Mesendoderm (in vitro differentiated cells): ENCODE measurements around the gene HAUS3.
"Not testable (repeated sequence)": the region's sequence is repeated elsewhere in the genome, so short reads cannot be mapped to it uniquely, and the experiment has no call there.

Experiments
- DNase-seq: peaks from one replicate; pipeline ENCODE4 v3.0.0; 2013
- H2AK5ac ChIP-seq: 2 replicates; pipeline ENCODE4 v1.6.1; 2013; ENCODE audit warnings: low read length, inconsistent platforms
- H2BK120ac ChIP-seq: 2 replicates; pipeline ENCODE4 v1.6.1; 2013; ENCODE audit warnings: low read depth, mild to moderate bottlenecking, low read length, moderate library complexity, mixed read lengths
- H2BK15ac ChIP-seq: replicated peaks from 2 replicates; pipeline ENCODE4 v1.6.1; 2013; ENCODE audit warnings: low read depth, mild to moderate bottlenecking, moderate library complexity
- H2BK5ac ChIP-seq: 2 replicates; pipeline ENCODE4 v1.6.1; 2013; ENCODE audit warnings: low read length, inconsistent platforms
- H3K18ac ChIP-seq: 2 replicates; pipeline ENCODE4 v1.6.1; 2013; ENCODE audit warnings: mild to moderate bottlenecking, low read length, mixed read lengths
- H3K23ac ChIP-seq: one replicate; pipeline ENCODE4 v1.6.1; 2013; ENCODE audit warnings: low read length
- H3K27ac ChIP-seq: 2 replicates; pipeline ENCODE4 v1.5.1; 2013; ENCODE audit warnings: low read depth, mild to moderate bottlenecking, inconsistent platforms, low read length, moderate library complexity
- H3K27me3 ChIP-seq: 2 replicates; pipeline ENCODE4 v1.6.1; 2013; ENCODE audit warnings: low read length, control low read depth, mild to moderate bottlenecking, inconsistent platforms; ENCODE audit not compliant: insufficient read depth, poor library complexity
- H3K36me3 ChIP-seq: 2 replicates; pipeline ENCODE4 v1.6.1; 2013; ENCODE audit warnings: low read length, inconsistent platforms; ENCODE audit not compliant: control insufficient read depth, insufficient read depth
- H3K4ac ChIP-seq: one replicate; pipeline ENCODE4 v1.6.1; 2013; ENCODE audit warnings: low read depth, mild to moderate bottlenecking, low read length, moderate library complexity
- H3K4me1 ChIP-seq: 2 replicates; pipeline ENCODE4 v1.6.1; 2013; ENCODE audit warnings: low read depth, low read length, inconsistent platforms; ENCODE audit not compliant: control insufficient read depth
- H3K4me2 ChIP-seq: 2 replicates; pipeline ENCODE4 v1.6.1; 2013; ENCODE audit warnings: low read length
- H3K4me3 ChIP-seq: 2 replicates; pipeline ENCODE4 v1.5.1; 2013; ENCODE audit warnings: mild to moderate bottlenecking, low read length
- H3K56ac ChIP-seq: one replicate; pipeline ENCODE4 v1.6.1; 2013; ENCODE audit warnings: low read length
- H3K79me1 ChIP-seq: 2 replicates; pipeline ENCODE4 v1.6.1; 2013; ENCODE audit warnings: low read length, inconsistent platforms
- H3K79me2 ChIP-seq: 2 replicates; pipeline ENCODE4 v1.6.1; 2013; ENCODE audit warnings: mild to moderate bottlenecking, low read length; ENCODE audit not compliant: control insufficient read depth, insufficient read depth
- H3K9ac ChIP-seq: 2 replicates; pipeline ENCODE4 v1.6.1; 2013; ENCODE audit warnings: low read length, inconsistent platforms
- H4K5ac ChIP-seq: one replicate; pipeline ENCODE4 v1.6.1; 2013; ENCODE audit warnings: low read length
- H4K8ac ChIP-seq: one replicate; pipeline ENCODE4 v1.6.1; 2013; ENCODE audit warnings: low read depth, mild to moderate bottlenecking, control low read depth, low read length, moderate library complexity
- WGBS: extraction: QIAGEN DNeasy Blood & Tissue Kit; methylation state at CpG from one replicate; pipeline ENCODE4 v1.1.7; 2013; ENCODE audit warnings: low lambda C conversion rate, missing lambda C conversion rate; ENCODE audit not compliant: insufficient coverage; ENCODE audit errors: extremely low coverage; 5-methylcytosine and 5-hydroxymethylcytosine counted together

HAUS3 gene

GRCh38 chr4:2222838-2223237 lies 19.1 kb downstream of the HAUS3 start:
- Histone ChIP-seq H3K79me1 (no peaks in the 10 kb centered on the region), H2BK120ac (no peak overlapping the region), H4K8ac (no peak overlapping the region), H3K23ac (peak overlapping the region; percentile 29), H3K36me3 (no peaks in the 10 kb centered on the region), H2BK5ac (no peak overlapping the region), H3K27ac (no peak overlapping the region), H3K27me3 (no peaks in the 10 kb centered on the region), H2BK15ac (no peak overlapping the region), H2AK5ac (no peak overlapping the region), H4K5ac (no peak overlapping the region), H3K9ac (no peak overlapping the region), H3K56ac (peak overlapping the region; percentile 28), H3K79me2 (no peaks in the 10 kb centered on the region), H3K4me3 (no peak overlapping the region), H3K4me2 (no peak overlapping the region), H3K18ac (no peak overlapping the region), H3K4ac (peak overlapping the region; percentile 64), H3K4me1 (peaks cover 23% of the 10 kb centered on the region)
- no CpG with 5 or more reads among the region's 2 CpGs for WGBS
- DNase-seq: peak; percentile 45

GRCh38 chr4:2221378-2221777 lies 20.5 kb downstream of the HAUS3 start:
- not testable (repeated sequence) for H3K23ac ChIP-seq, H2BK5ac ChIP-seq, H3K4me3 ChIP-seq, H4K5ac ChIP-seq, H2AK5ac ChIP-seq, H3K4ac ChIP-seq, H2BK15ac ChIP-seq, H3K36me3 ChIP-seq, H4K8ac ChIP-seq, H3K27ac ChIP-seq, H3K18ac ChIP-seq, H3K27me3 ChIP-seq, H3K9ac ChIP-seq, H3K4me2 ChIP-seq, H3K79me2 ChIP-seq, H2BK120ac ChIP-seq, H3K79me1 ChIP-seq
- DNase-seq: peak; percentile 89
- WGBS: no CpG with 5 or more reads among the region's 4 CpGs
- Histone ChIP-seq H3K4me1 (peaks cover 23% of the 10 kb centered on the region), H3K56ac (peak overlapping the region; percentile 18)

DNA sequence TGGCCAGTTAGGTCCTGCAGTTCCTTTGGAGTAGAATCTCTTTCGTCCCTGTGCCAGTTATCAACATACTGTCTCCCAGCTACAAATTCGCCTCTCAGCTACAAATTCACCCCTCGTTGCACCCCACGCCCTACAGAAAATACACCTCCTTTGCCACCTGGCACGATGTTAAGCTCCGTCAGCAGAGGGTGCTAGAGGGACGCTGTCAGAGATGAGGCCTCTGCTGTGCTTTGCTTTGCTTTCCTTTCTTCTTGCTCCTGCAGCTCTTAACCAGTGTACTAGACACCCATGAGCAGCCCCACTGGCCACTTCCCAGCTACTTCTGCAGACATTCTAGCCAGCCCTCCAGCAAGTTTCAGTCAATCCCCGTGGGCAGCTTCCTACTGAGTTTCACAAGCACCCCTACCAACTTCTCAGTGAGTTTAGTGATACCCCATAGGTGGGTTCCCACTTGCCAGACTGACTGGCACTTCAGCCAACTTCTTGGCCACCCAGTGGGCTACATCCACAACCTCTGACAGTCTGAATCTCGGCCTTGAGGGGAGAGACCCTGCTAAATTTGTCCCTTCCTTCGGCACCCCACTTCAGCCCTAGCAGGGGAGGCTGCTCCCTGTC lies 21.8 kb downstream of the HAUS3 start:
- H4K5ac ChIP-seq: no peak overlapping the region
- H3K79me1 ChIP-seq: no peaks in the 10 kb centered on the region
- H3K36me3 ChIP-seq: no peaks in the 10 kb centered on the region
- H3K23ac ChIP-seq: no peak overlapping the region
- peak; percentile 84 for DNase-seq
- H2BK5ac ChIP-seq: peak overlapping the region; percentile 2
- peak overlapping the region; percentile 27 for H3K27ac ChIP-seq
- H3K9ac ChIP-seq: peak overlapping the region; percentile 50
- no peak overlapping the region for H3K4ac ChIP-seq
- no peak overlapping the region for H3K4me2 ChIP-seq
- no CpG with 5 or more reads among the region's 10 CpGs for WGBS
- peak overlapping the region; percentile 29 for H3K56ac ChIP-seq
- no peak overlapping the region for H3K4me3 ChIP-seq
- H3K18ac ChIP-seq: no peak overlapping the region
- H3K79me2 ChIP-seq: no peaks in the 10 kb centered on the region
- H4K8ac ChIP-seq: no peak overlapping the region
- peaks cover 23% of the 10 kb centered on the region for H3K4me1 ChIP-seq
- no peak overlapping the region for H2BK120ac ChIP-seq
- peak overlapping the region; percentile 71 for H2AK5ac ChIP-seq
- no peaks in the 10 kb centered on the region for H3K27me3 ChIP-seq
- H2BK15ac ChIP-seq: no peak overlapping the region

GRCh38 chr4:2219233-2219760 lies 22.6 kb downstream of the HAUS3 start:
- peaks cover 23% of the 10 kb centered on the region for H3K4me1 ChIP-seq
- no peak overlapping the region for H3K4me3 ChIP-seq
- no peaks in the 10 kb centered on the region for H3K27me3 ChIP-seq
- H3K9ac ChIP-seq: no peak overlapping the region
- H3K79me2 ChIP-seq: no peaks in the 10 kb centered on the region
- DNase-seq: peak; percentile 19
- H3K4ac ChIP-seq: no peak overlapping the region
- H2BK5ac ChIP-seq: no peak overlapping the region
- H3K56ac ChIP-seq: no peak overlapping the region
- H2AK5ac ChIP-seq: no peak overlapping the region
- H4K8ac ChIP-seq: no peak overlapping the region
- H3K4me2 ChIP-seq: no peak overlapping the region
- no peak overlapping the region for H2BK120ac ChIP-seq
- H3K23ac ChIP-seq: no peak overlapping the region
- no CpG with 5 or more reads among the region's 6 CpGs for WGBS
- H3K27ac ChIP-seq: no peak overlapping the region
- H3K18ac ChIP-seq: no peak overlapping the region
- H3K36me3 ChIP-seq: no peaks in the 10 kb centered on the region
- H4K5ac ChIP-seq: no peak overlapping the region
- H3K79me1 ChIP-seq: no peaks in the 10 kb centered on the region
- H2BK15ac ChIP-seq: no peak overlapping the region

GRCh38 chr4:2218436-2218835 lies 23.5 kb downstream of the HAUS3 start:
- no peak overlapping the region for H3K9ac ChIP-seq
- peaks cover 23% of the 10 kb centered on the region for H3K4me1 ChIP-seq
- no peaks in the 10 kb centered on the region for H3K27me3 ChIP-seq
- H3K79me1 ChIP-seq: no peaks in the 10 kb centered on the region
- no peak overlapping the region for H3K18ac ChIP-seq
- no peak overlapping the region for H3K27ac ChIP-seq
- H4K5ac ChIP-seq: no peak overlapping the region
- H2BK5ac ChIP-seq: no peak overlapping the region
- no peak overlapping the region for H2AK5ac ChIP-seq
- H3K4me3 ChIP-seq: no peak overlapping the region
- H3K4me2 ChIP-seq: no peak overlapping the region
- H3K23ac ChIP-seq: no peak overlapping the region
- no peaks in the 10 kb centered on the region for H3K36me3 ChIP-seq
- no peak overlapping the region for H2BK15ac ChIP-seq
- H4K8ac ChIP-seq: no peak overlapping the region
- WGBS: no CpG with 5 or more reads among the region's 1 CpG
- no peak overlapping the region for H3K4ac ChIP-seq
- no peak overlapping the region for H3K56ac ChIP-seq
- no peak for DNase-seq
- no peaks in the 10 kb centered on the region for H3K79me2 ChIP-seq
- H2BK120ac ChIP-seq: no peak overlapping the region

GRCh38 chr4:2217726-2218125 lies 24.2 kb downstream of the HAUS3 start:
- WGBS: no CpG with 5 or more reads among the region's 3 CpGs
- Histone ChIP-seq H3K23ac (peak overlapping the region; percentile 10), H3K27ac (no peak overlapping the region), H3K27me3 (no peaks in the 10 kb centered on the region), H3K56ac (no peak overlapping the region), H3K79me1 (no peaks in the 10 kb centered on the region), H3K4ac (no peak overlapping the region), H3K79me2 (no peaks in the 10 kb centered on the region), H2BK5ac (no peak overlapping the region), H3K4me3 (no peak overlapping the region), H2BK15ac (no peak overlapping the region), H4K5ac (no peak overlapping the region), H2BK120ac (no peak overlapping the region), H4K8ac (no peak overlapping the region), H3K4me1 (peaks cover 18% of the 10 kb centered on the region), H3K4me2 (no peak overlapping the region), H3K9ac (no peak overlapping the region), H3K36me3 (no peaks in the 10 kb centered on the region), H3K18ac (no peak overlapping the region), H2AK5ac (no peak overlapping the region)
- peak; percentile 13 for DNase-seq
